Stimulated activated effector memory CD8-positive, alpha-beta T cell treated with anti-CD3 and anti-CD28 coated beads, Interleukin-12 subunit alpha, Interleukin-12 subunit beta, amount 100 ng/mL, for 72 hours (primary cell): ENCODE results near the gene DOCK9.

Experiments used
- ATAC-seq: fragments of 150-1000 bp; cut with Tn5 transposase; 2 replicates; pipeline ENCODE4 v1.10.0; 2021
- DNase-seq, 2 donors: peaks; one replicate each; pipeline ENCODE4 v3.0.0; 2021 to 2022; ENCODE audit warnings: low spot score in 2 of 2
- H3K27ac Mint-ChIP-seq: one replicate; pipeline ENCODE4 v1.8.0; 2022; ENCODE audit warnings: mild to moderate bottlenecking, mixed read lengths
- H3K36me3 Mint-ChIP-seq: one replicate; pipeline ENCODE4 v1.8.0; 2022; ENCODE audit warnings: mild to moderate bottlenecking, mixed read lengths
- H3K4me1 Mint-ChIP-seq: one replicate; pipeline ENCODE4 v1.8.0; 2022; ENCODE audit warnings: mixed read lengths
- H3K4me3 Mint-ChIP-seq: one replicate; pipeline ENCODE4 v1.8.0; 2022; ENCODE audit warnings: mild to moderate bottlenecking, mixed read lengths
- H3K9me3 Mint-ChIP-seq: one replicate; pipeline ENCODE4 v1.8.0; 2022; ENCODE audit warnings: mixed read lengths

The DOCK9 gene

DNA sequence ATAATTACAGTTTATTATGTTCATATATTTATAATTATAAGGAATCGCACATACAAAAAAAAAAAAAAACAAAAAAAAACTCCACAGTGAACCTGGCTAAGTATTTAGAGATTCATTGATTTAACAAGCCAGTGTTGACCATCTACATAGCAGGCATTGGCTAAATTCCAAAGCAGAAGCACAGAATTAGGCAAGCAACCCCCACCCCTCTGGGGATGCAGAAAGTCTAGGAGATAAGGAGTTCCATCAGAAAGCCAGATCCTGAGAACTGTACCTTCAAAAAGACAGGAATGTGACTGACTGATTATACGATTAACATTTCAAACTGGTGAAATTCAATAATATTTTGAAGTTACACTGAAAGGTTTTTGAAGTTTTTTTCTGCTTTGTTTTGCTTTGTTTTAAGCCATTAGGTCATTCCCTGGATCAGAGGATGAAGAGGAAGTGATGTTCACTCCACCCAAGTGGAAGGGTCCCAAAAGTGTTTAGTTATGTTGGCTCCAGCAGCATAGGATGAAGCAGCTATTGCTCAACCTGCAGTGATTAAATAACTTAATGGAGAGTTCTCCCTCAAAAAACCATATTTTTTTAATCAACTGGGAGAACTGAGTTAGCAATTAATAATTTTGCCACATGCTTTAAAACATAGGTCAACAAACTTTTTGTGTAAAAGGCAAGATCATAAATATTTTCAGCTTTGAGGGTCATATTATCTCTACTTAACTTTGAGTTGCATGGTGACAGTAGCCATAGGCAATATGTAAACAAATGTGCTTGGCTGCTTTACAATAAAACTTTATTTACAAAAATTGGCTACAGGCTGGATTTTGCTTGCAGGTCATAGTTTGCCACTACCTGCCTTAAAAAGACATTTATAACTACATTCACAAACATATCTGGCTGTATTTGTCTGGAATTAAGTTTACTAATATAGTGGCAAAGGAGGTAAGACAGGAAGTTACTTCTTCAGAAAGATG is 49.6 kb downstream of the DOCK9 start:
- ATAC-seq: no peak
- DNase-seq: no peak
- Mint-ChIP-seq H3K27ac (no peak overlapping the region), H3K36me3 (peaks cover 8% of the 10 kb centered on the region), H3K9me3 (no peaks in the 10 kb centered on the region), H3K4me3 (no peak overlapping the region), H3K4me1 (no peaks in the 10 kb centered on the region)

DNA sequence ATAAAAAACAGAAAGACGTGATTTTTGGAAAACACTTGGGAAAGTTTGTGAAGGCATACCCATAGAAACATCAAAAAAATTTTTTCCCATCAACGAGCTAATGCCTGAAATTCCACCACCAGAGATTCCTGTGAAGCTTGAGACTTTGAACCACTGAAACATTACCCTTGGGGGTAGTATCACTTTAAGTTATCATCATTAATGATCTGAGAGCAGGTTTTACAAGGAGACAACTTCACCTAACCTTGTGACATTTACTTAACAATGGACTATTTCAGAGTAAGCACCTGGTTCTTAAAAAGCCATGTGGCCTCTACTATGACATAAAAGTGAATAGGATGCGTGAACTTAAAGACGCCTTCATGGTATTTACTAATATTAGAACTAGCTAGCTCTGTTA is 51.9 kb downstream of the DOCK9 start:
- Mint-ChIP-seq H3K4me1 (no peaks in the 10 kb centered on the region), H3K27ac (no peak overlapping the region), H3K36me3 (peaks cover 14% of the 10 kb centered on the region), H3K4me3 (no peak overlapping the region), H3K9me3 (no peaks in the 10 kb centered on the region)
- no peak for ATAC-seq
- no peak for DNase-seq

DNA sequence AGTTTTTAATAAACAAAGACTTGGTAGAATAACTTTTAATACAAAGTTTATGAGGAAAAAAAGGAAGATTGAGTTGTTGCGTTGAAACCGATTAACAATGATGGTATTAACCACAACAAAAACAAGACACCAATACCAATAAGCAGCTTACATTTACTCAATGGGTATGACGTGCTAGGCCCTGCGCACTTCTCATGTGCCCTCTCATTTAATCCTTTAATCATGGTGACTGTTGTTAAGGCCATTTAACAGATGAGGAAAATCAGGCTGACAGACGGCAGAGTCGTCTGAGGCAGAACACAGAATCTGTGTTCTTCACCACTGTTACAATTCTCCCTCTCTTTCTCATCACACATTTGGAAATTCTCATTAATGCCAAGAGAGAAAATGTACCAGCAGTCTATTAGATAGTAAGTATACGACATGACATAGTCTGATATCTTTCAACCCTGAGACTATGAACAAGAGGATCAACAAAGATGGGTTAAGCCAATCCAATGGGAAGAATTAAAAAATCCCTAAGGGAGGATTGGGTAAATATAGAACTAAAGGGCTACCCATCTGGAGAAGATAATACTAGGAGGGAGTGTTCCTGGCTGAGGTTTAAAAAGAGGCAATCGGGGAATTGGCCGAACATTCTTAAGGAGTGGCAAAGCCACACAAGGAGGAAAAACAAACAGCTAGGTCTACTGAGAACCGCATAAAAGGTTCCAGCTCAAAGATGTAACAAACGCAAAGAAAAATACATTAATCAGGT is 54.0 kb downstream of the DOCK9 start:
- no peak overlapping the region for H3K27ac Mint-ChIP-seq
- H3K9me3 Mint-ChIP-seq: no peaks in the 10 kb centered on the region
- H3K36me3 Mint-ChIP-seq: peaks cover 22% of the 10 kb centered on the region
- H3K4me3 Mint-ChIP-seq: no peak overlapping the region
- H3K4me1 Mint-ChIP-seq: peaks cover 12% of the 10 kb centered on the region
- ATAC-seq (no peak), DNase-seq (no peak)

DNA sequence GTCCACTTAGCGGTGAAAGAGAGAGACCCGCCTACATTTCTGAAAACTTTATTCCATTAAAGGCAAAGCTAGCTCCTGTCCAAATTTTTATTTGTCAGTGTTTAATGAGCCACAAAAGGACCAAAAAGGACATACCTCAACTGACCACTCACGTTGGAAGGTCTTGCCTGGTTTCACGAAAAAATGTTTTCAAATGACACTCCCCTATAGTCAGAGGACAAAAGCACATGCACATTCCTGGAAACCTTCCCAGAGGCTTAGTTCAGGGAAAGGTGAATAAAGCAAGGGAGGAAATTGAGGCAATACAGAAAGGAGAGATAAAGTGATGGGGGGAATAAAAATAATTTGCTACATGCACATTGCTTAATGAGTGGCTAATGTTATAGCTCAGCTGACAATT is 55.6 kb downstream of the DOCK9 start:
- peaks cover 22% of the 10 kb centered on the region for H3K36me3 Mint-ChIP-seq
- no peaks in the 10 kb centered on the region for H3K9me3 Mint-ChIP-seq
- DNase-seq (no peak), ATAC-seq (no peak)
- H3K4me1 Mint-ChIP-seq: peaks cover 18% of the 10 kb centered on the region
- no peak overlapping the region for H3K27ac Mint-ChIP-seq
- no peak overlapping the region for H3K4me3 Mint-ChIP-seq

DNA sequence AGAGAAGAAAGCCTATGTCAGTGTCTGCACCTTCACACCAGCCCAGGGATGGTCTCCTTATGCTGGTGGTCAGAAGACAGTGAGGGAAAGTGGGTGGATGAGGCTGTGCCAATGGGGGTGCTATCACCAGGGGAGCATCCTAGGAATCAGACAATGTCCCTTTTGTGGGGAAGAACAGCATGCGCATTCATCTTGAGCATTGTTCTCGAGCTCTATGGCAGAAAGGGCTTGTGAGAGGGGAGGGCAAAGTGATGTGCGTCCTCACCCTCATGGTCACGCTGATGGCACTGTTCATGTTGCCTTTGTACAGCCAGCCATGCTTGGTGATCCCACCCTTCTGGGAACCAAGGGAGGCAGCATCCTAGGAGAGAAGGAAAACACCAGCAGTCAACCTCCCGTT is 56.1 kb downstream of the DOCK9 start:
- ATAC-seq (no peak), DNase-seq (no peak)
- Mint-ChIP-seq H3K4me3 (no peak overlapping the region), H3K9me3 (no peaks in the 10 kb centered on the region), H3K36me3 (peaks cover 22% of the 10 kb centered on the region), H3K4me1 (peaks cover 18% of the 10 kb centered on the region), H3K27ac (no peak overlapping the region)

DNA sequence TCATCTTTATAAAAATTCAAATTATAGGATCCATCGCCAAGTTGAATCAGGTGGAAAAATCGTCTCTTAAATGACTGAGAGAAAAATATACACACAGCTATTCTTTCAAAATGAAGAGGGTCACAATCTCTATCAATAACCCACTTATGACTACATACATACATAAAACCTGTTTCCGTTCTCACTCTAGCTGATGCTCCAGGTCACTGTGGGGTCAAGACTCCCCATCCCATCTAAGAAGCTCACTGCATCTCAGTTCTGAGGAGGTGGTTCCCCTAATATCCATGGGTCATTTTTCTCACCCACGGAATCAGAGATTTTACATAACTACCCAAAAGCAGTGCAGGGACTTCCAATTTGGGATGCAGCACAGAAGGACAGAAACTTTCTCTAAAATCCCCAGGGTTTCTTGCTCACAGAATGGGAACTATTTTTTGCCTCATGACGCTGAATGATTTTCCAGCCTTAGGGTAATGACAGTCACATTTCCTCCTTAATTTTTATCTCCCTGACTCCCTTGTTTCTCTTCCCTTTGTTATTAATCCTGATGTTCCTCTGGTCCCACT is 56.8 kb downstream of the DOCK9 start:
- ATAC-seq: no peak
- Mint-ChIP-seq H3K4me1 (peaks cover 18% of the 10 kb centered on the region), H3K4me3 (no peak overlapping the region), H3K36me3 (peaks cover 22% of the 10 kb centered on the region), H3K9me3 (no peaks in the 10 kb centered on the region), H3K27ac (no peak overlapping the region)
- no peak for DNase-seq

DNA sequence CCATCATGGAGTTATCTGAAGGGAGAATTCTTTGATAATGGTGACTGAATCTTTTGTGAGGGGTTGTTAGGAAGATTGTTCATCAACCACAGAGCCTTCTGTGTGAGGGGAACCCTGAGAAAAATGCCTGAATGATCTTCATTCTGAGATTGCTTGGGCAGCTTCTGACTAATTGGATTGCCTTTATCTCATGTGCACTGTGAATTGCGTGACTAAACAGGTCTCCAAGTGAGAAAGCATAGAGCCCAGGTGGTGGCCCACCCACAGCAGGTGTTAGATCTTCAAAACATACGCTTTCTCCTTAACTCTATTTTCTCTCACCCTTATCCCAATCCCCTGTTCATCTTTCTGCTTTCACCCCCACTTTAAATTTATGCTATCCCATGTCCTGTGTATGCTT is 58.3 kb downstream of the DOCK9 start:
- DNase-seq (no peak), ATAC-seq (peak; percentile 87)
- no peak overlapping the region for H3K27ac Mint-ChIP-seq
- H3K9me3 Mint-ChIP-seq: no peaks in the 10 kb centered on the region
- H3K4me3 Mint-ChIP-seq: no peak overlapping the region
- H3K4me1 Mint-ChIP-seq: peaks cover 18% of the 10 kb centered on the region
- H3K36me3 Mint-ChIP-seq: peaks cover 14% of the 10 kb centered on the region

DNA sequence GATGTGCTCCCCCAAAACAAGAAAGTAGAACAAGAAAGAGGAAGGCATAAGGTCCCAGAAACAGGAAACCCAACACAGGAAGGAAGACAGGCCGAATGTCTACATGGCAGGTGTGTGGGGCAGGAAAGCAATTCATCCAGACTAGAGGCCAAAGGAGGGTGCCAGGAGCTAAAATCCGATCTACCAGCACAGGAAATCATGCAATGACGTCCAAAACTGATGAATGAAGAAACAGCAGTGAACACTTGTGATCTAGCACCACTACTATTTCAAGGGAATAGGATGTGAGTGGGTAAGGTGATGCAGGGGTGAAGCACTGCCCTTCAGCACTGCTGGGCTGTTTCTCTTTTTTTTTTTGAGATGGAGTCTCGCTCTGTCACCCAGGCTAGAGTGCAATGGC is 59.1 kb downstream of the DOCK9 start:
- H3K4me1 Mint-ChIP-seq: peaks cover 18% of the 10 kb centered on the region
- H3K27ac Mint-ChIP-seq: peak overlapping the region; percentile 7
- DNase-seq (no peak), ATAC-seq (no peak)
- no peaks in the 10 kb centered on the region for H3K9me3 Mint-ChIP-seq
- H3K4me3 Mint-ChIP-seq: no peak overlapping the region
- H3K36me3 Mint-ChIP-seq: peaks cover 14% of the 10 kb centered on the region

DNA sequence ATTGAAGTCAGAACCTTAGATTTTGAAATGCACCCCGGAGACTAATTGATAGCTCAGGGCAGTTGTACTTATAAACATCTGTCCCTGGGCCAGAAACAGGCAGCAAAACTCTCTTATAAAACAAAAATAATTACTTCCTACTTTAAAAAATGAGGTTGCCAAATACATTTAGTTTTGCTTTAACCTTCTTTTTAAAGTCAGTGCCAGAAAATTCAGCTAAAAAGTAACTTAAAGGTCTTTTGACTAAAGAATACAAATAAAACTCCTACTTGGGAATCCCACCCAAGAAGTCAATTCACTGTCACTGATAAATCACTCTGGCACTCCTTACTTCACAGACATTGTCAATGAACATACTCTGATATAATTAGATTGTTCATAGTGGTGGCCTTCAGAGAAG is 60.7 kb downstream of the DOCK9 start:
- H3K4me1 Mint-ChIP-seq: peaks cover 18% of the 10 kb centered on the region
- H3K27ac Mint-ChIP-seq: no peak overlapping the region
- no peak for ATAC-seq
- H3K9me3 Mint-ChIP-seq: no peaks in the 10 kb centered on the region
- no peak overlapping the region for H3K4me3 Mint-ChIP-seq
- peaks cover 14% of the 10 kb centered on the region for H3K36me3 Mint-ChIP-seq
- DNase-seq: no peak

DNA sequence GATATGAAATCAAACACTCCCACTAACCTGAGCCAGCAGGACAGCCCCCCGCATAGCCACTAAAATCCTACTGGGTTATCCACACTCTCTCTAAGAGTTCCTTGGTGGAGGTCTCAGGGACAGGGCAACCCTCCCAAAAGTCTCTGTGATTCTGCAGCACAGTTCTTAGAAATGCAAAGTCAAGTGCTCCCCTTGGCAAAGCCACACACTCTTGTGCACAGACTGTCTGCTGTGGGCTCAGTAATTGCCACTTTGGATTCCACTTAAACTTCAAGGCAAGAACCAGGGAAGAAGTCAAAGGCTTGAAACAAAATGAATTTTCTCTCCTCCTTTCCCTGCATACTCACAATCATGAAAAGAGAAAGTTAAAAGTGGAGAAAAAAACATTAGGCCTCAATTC is 61.5 kb downstream of the DOCK9 start:
- H3K27ac Mint-ChIP-seq: no peak overlapping the region
- peaks cover 10% of the 10 kb centered on the region for H3K36me3 Mint-ChIP-seq
- ATAC-seq (no peak), DNase-seq (no peak)
- no peak overlapping the region for H3K4me3 Mint-ChIP-seq
- peaks cover 18% of the 10 kb centered on the region for H3K4me1 Mint-ChIP-seq
- no peaks in the 10 kb centered on the region for H3K9me3 Mint-ChIP-seq

DNA sequence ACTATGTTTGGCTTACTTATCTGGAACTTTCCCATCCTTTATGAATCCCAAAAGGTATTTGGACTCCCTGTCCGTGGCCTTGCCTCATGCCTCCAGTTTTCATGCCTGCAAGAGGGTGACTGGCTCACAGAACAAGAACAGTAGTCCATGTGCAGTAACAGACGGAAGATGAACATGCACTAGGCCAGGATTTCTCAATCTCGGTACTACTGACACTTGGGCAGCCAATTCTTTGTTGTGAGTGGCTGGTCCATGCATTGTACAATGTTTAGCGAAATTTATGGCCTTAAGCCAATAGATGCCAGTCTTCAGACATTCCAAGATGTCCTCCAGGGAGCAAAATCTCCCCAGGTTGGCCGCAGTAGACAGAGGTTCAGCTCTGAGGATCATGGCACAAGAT is 61.9 kb downstream of the DOCK9 start:
- no peak for ATAC-seq
- Mint-ChIP-seq H3K27ac (no peak overlapping the region), H3K4me3 (no peak overlapping the region), H3K36me3 (peaks cover 8% of the 10 kb centered on the region), H3K9me3 (no peaks in the 10 kb centered on the region), H3K4me1 (peaks cover 20% of the 10 kb centered on the region)
- DNase-seq: no peak

DNA sequence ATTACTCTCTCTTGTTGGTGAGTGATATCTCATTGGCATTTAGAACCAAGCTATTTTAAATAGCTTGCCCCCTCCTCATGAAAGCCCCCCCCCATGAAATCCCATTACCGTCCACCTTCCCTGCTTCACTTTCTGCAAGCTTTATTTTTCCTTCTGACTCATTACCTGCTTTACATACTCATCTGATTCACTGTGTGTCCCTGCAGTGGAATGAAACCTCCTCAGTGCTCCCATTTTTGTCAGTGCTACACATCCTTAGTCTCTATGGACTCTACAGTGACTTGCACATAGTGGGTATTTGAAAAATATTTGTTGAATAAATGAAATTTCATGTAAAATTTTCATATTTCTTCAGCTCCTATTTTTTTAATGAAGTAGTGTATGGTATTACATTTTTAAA is 62.3 kb downstream of the DOCK9 start:
- H3K27ac Mint-ChIP-seq: no peak overlapping the region
- DNase-seq: no peak
- no peaks in the 10 kb centered on the region for H3K9me3 Mint-ChIP-seq
- peaks cover 3% of the 10 kb centered on the region for H3K36me3 Mint-ChIP-seq
- no peak overlapping the region for H3K4me3 Mint-ChIP-seq
- peaks cover 25% of the 10 kb centered on the region for H3K4me1 Mint-ChIP-seq
- ATAC-seq: no peak

DNA sequence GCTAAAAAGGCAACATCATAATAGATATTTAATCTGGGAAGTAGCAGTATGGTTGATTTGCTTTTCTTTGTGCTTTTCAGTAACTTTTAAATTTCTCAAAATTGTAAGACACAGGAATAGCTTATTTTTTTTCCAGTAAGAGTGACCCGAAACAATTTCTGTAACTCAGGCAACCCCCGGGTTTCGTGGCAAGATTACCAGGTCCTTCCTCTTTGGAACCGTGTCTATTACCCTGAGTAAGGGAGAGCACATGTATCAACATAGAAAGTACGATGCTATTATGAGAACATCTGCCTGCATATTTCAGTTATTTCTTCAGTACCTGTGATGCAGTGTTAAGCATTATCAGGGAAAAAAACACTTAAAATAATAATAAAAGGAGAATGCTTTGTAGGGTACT is 64.1 kb downstream of the DOCK9 start:
- no peaks in the 10 kb centered on the region for H3K36me3 Mint-ChIP-seq
- H3K4me1 Mint-ChIP-seq: peaks cover 21% of the 10 kb centered on the region

DNA sequence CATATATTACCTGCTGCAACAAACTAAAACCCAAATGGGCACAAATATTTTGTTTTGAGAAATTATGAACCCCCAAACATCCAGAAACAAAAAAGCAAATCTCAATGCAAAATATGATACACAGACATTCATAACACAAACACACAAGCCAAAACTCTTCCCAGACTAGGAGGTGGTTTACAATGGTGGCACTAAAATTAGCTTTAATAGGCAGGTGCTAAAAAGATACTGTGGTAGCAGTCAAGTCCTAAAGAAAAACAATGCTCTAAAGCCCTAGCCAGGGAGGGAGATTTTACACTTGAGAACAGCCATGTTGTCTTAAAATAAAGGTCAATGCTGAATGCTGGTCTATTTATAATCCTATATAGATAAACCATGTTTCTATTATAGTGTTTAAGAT is 65.0 kb downstream of the DOCK9 start:
- Mint-ChIP-seq H3K36me3 (no peaks in the 10 kb centered on the region), H3K9me3 (no peaks in the 10 kb centered on the region), H3K4me1 (peaks cover 16% of the 10 kb centered on the region), H3K4me3 (no peak overlapping the region), H3K27ac (no peak overlapping the region)
- ATAC-seq (no peak), DNase-seq (no peak)

More for the DNA sequence above, 64.1 kb downstream of the DOCK9 start:
- Mint-ChIP-seq H3K27ac (no peak overlapping the region), H3K9me3 (no peaks in the 10 kb centered on the region), H3K4me3 (no peak overlapping the region)
- no peak for ATAC-seq
- no peak for DNase-seq

DNA sequence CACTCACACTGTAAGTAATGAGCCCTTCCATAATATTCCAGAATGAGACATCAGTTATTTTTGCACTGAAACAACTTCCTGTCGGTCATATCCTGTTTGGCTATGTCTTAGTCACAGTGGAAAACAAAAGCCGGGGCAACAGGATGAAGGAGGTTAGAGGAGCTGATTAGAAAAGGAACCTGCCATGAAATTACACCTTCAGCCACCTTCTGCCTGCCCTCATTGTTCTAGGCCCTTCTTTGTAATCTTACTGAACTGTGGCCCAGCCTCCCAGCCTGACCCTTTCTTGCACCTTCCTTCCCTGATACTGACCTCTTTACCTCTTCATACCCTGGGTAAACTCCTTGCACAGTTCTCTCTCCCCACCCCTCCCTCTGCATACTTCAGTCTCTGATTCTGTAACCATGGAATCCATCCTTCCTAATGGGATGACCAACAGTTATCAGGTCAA is 67.3 kb downstream of the DOCK9 start:
- H3K4me3 Mint-ChIP-seq: peak overlapping the region; percentile 21
- peak overlapping the region; percentile 87 for H3K27ac Mint-ChIP-seq
- H3K36me3 Mint-ChIP-seq: no peaks in the 10 kb centered on the region
- H3K4me1 Mint-ChIP-seq: peaks cover 16% of the 10 kb centered on the region
- DNase-seq (peak in 1 of 2 donors; percentile 52), ATAC-seq (peak; percentile 87)
- H3K9me3 Mint-ChIP-seq: no peaks in the 10 kb centered on the region
